Erythroblast (primary cell): ENCODE data around the gene ADA.

Experiments
- GATA1 ChIP-seq: IDR thresholded peaks from 2 replicates; pipeline ENCODE4 v1.6.1; 2011; ENCODE audit warnings: low read depth, mild to moderate bottlenecking, control low read depth, low read length, moderate library complexity
- POLR2A ChIP-seq: IDR thresholded peaks from 2 replicates; pipeline ENCODE4 v1.6.1; 2011; ENCODE audit warnings: mild to moderate bottlenecking, low read length

DNA sequence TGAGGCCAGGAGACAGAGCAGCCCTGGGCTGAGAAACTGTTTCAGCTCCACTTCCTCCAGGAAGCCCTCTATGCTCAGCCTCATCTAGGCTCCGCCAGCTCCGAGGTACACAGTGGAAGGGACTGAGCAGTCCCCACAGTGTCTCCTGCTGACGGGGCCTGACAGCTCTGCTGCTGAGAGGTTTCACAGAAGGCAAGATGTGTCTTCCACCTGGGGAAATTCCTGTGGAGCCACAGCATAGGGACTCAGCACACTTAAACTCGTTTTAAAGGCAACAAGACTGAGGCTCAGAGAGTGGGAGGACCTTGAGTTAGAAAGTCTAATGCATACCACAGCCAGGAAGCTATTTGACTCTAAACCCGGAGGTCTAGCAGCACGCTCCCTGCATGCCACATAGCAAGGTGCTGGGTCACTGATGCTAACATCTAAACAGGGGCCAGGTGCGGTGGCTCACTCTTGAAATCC, 6.8 kb downstream of the ADA start:
- TF ChIP-seq POLR2A (no peak), GATA1 (no peak)
